ENCODE results near the gene RET.

RET gene

GRCh38 chr10:43044961-43045621 lies 31.8 kb upstream of the RET start:
- DNase-seq (ENCODE audit: low read depth): no peak

GRCh38 chr10:43045631-43046287 lies 31.1 kb upstream of the RET start:
- no peak for DNase-seq (ENCODE audit: low read depth)

DNA sequence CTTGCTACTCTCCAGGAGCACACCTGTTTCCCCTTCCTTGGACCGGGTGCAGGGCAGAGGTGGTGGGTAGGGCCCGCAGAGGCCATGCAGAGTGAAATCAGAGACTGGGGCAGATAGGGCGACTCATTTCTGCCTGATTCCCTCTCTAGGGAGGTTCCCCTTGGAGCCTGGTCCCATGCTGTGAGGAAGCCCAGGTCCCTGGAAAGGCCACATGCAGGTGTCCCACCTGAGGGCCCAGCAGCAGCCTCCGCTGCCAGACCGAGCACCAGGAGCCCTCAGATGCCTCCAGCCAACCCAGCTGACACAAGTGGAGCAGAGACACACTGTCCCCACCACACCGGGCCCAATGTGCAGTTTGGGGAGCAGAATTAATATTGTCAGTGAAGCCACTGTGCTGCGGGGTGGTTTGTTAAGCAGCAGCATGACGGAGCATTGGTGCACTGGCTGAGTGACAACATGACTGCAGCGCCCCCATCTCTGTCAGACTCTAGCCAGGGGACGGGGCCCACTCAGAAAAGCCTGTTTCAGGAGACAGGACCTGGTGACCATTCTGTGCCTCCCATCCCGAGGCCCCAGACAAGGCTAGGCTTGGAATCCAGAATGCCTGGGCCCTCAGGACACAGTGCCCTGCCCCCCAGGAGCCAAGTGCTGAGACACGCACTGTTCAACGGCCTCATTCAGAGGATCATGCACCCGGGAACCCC lies 30.4 kb upstream of the RET start:
- DNase-seq (ENCODE audit: low read depth): no peak

DNA sequence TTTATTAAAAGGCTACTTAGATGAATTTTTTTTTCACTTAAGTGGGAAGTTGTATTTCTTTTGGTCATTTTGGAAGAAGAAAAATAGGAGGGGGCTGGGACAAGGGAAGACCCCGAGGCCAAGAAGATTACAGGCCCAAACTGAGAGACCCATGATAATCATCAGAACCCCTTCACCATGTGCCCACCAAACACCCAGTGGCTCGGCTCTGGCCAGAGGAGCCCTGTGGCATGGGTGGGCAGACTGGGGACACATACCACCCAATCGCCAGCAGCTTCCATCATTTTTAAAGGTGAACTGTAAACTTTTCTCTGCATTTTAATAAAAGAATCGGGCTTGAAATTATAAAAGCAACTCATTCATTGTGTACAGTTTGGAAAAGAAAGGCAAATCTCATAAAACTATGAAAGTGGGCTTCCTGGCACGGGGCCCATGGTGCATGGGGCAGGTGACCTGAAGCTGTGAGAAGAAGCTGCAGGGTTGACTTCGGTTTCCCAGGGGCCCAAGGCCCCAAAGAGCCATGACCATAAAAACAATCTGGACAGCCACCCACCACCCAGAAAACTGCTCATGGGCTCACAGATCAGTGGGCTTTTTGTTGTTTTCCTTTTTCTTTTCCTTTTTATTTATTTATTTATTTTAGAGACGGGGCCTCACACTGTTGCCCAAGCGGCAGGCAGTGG lies 29.4 kb upstream of the RET start:
- DNase-seq (ENCODE audit: low read depth): no peak

GRCh38 chr10:43048301-43049051 lies 28.4 kb upstream of the RET start:
- no peak for DNase-seq (ENCODE audit: low read depth)

- DNase-seq (ENCODE audit: low read depth): no peak
Measured at GRCh38 chr10:43049081-43049551, 27.8 kb upstream of the RET start.

- DNase-seq (ENCODE audit: low read depth): no peak
Measured at GRCh38 chr10:43050011-43050410, 26.9 kb upstream of the RET start.

- DNase-seq (ENCODE audit: low read depth): no peak
Measured at GRCh38 chr10:43053825-43054224, 23.0 kb upstream of the RET start.

DNA sequence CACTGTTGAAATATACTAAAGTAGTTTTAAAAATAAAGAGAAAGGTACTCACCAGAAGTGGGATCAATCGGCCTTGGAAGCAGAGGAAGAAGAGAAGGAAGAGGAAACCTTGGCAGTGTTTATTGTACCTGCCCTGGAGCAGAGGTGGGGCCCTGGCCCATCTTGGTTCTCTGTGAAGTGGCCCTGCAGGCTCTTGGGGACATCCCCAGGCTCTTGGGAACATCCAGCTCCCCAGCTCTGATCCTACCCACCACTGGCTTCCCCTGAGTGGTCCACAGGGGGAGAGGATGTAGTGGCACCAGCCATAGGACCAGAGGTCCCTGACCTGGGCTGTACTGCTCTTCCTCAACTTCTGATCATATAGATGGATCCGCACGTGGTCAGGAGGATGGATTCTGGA lies 22.3 kb upstream of the RET start:
- no peak for DNase-seq (ENCODE audit: low read depth)

DNA sequence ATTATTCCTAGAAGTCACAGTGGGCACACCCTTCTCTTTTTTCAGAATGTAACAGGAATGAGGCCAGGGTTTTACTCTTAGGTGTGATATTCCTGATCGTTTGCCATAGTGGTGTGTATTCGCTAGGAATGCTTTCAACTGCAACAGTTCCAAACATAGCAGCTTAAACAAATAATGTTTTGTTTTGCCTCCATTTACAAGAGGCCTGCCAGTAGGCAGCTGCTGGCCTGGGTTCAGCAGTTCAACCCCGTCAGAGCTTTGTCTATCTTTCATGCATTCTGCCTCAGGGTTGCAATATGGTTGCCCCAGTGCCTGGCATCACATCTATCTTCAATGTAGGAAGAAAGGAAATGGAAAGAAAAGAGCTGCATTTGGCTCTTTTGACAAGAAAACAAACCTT lies 21.7 kb upstream of the RET start:
- no peak for DNase-seq (ENCODE audit: low read depth)

GRCh38 chr10:43055991-43056567 lies 20.8 kb upstream of the RET start:
- no peak for DNase-seq (ENCODE audit: low read depth)

- DNase-seq (ENCODE audit: low read depth): no peak
Measured at GRCh38 chr10:43056568-43057011, 20.3 kb upstream of the RET start.

GRCh38 chr10:43057231-43057711 lies 19.6 kb upstream of the RET start:
- no peak for DNase-seq (ENCODE audit: low read depth)

DNA sequence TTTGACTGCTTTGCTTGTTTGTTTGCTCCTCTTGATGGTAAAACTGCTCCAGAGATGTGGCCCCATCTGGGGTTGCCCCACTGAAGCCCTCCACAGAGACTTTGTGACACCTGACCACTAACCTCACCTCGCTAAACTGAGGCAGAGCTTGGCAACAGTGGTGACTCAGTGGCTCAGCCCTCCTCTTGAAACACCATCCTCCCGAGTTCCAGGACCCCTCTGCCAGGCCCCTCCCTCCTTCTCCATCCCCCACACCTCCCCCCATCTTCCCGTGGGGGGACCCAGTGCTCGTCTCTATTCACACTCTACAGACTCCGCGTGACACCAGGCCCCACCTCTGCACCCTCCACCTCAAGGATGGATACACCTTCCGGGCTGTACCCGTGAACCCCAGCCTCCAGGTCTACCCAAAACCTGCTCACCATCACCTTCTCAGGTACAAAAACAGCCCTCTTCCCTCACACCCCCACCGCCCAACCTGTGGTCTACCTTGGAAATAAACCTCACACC lies 19.0 kb upstream of the RET start:
- no peak for DNase-seq (ENCODE audit: low read depth)

DNA sequence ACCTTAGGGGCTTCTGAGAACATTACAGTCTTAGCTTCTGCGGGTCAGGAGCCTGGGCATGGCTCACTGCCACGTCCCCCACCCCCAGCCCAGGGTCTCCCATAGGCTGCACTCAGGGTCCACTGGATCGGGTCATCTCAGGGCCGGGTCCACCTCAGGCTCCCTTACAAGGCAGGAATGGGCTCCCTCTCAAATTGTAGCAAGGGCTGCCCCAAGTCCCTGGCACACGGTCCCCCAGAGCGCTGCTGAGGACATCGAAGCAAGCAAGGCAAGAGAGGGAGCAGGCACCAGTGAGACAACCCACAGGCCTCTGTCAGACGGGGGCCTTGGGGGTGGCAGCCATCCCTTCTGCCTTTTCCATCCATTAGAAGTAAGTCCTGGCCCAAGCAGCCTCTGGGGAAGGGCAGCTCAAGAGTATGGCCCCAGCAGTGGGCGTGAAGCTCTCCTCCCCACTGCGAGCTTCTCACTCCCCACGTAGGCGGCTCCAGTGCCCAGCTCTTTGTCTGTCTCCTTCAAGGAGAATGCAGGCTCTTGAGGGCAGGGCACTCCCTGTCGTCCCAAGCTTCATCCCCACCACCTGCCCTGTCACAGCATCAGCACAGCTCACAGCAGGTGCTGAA lies 18.0 kb upstream of the RET start:
- DNase-seq (ENCODE audit: low read depth): no peak

- no peak for DNase-seq (ENCODE audit: low read depth)
Measured at GRCh38 chr10:43059336-43059720, 17.5 kb upstream of the RET start.

- DNase-seq (ENCODE audit: low read depth): no peak
Measured at GRCh38 chr10:43059828-43060227, 17.0 kb upstream of the RET start.

GRCh38 chr10:43060291-43060690 lies 16.6 kb upstream of the RET start:
- DNase-seq (ENCODE audit: low read depth): no peak

DNA sequence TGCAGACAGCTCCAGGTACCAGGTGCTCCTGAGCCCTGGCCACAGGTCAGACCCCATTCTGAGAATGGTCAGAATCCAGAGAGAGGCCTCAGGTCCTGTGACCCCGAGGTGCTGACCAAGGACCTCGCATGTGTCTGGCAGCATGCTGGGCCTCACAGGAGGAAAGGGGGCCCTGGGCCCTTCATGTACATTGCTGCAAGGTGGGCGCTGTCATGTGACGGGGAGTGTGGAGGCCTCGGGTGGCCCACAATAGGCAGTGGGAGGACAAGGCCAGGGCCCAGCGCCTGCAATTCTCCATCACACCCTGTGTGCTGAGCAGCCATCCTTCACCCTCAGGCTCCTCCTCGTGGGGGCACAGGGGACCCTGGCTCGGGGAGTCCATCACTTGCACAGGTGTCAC lies 15.5 kb upstream of the RET start:
- no peak for DNase-seq (ENCODE audit: low read depth)

GRCh38 chr10:43061760-43062159 lies 15.1 kb upstream of the RET start:
- DNase-seq (ENCODE audit: low read depth): no peak
